Measurements from ENCODE around the gene C19orf85.

DNA sequence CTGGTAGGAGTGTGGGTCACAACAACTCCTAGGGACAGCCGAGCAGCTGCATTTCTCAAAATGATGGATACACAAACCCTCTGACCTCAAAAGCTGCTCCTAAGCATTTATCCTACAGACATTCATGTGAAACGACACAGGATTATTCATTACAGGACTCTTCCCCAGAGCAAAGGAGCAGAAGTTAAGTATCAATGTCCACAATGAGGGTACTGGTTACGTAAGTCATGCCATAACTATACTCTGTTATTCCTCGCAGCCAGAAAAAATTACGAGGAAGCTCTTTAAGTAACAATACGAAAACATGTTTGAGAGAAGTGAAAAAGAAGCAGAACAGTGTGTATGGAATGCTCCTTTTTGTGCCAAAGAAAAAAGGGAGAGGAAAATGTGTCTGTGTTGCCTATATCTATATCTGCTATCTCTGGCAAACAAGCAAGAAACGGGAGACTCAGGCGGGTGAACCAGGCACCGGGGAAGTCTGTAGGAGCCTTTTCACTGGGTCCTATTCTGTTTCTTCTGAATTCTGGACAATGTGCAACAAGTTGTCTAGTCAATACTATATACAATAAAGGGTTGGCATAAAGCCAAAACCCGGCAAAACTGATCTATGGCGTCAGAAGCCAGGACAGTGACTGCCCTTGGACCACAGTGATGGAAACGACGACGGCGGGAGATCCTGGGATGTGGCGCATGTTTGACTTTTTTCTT, 4.4 kb downstream of the C19orf85 start:
- TF ChIP-seq POLR2A (IDR thresholded peaks at IDR 0.05) (no peak), CTCF (IDR thresholded peaks at IDR 0.05) (no peak)

Data from uterus (tissue), 2 donors.